Uterus (tissue), 2 donors: Measurements from ENCODE around the gene STATH.

ENCODE experiments used
- CTCF ChIP-seq, 4 experiments: fragments of 200-600 bp in 2 of 4; fragments of 450-650 bp in 2 of 4; sonication (generic) in 2 of 4; IDR thresholded peaks; one replicate each; pipeline ENCODE4 v1.5.1; 2016 to 2019; ENCODE audit warnings: antibody characterized with exemption in 4 of 4, mild to moderate bottlenecking in 2 of 4, moderate library complexity in 1 of 4
- POLR2A ChIP-seq, 2 donors: fragments of 450-650 bp; IDR thresholded peaks; one replicate each; pipeline ENCODE4 v1.6.1; 2016; ENCODE audit warnings: antibody characterized with exemption in 2 of 2, mild to moderate bottlenecking in 1 of 2, moderate library complexity in 1 of 2

GRCh38 chr4:70023218-70023617 is 27.5 kb downstream of the STATH start:
- TF ChIP-seq CTCF (IDR thresholded peaks at IDR 0.05) (no peak), POLR2A (IDR thresholded peaks at IDR 0.05) (no peak)
